ENCODE results near the gene EVC2.

EVC2 gene

GRCh38 chr4:5524446-5525299 lies 183.7 kb downstream of the EVC2 start:
- WGBS (ENCODE audit: insufficient coverage, insufficient read length): no CpG with 5 or more reads among the region's 5 CpGs

DNA sequence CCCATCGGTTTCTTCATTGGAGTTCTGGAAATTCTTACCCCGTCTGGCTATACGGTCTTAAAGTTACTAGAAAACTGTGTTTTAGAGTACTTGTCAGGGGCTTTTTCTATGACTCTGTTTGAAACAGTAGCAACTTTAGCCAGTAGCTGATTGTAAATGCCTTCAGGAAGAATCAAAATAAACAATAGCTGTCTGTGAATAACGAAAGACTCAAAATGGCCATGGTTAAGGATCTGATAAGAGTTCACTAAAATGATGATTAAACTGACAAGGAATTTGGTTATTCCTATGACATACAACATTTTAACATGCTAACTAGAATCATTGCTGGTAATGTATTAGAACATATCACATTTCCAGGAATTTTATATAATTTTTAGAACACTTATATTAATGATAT lies 191.0 kb downstream of the EVC2 start:
- Histone ChIP-seq H3K9me3 (ENCODE audit: control insufficient read depth, insufficient read depth, low read length) (no peaks in the 10 kb centered on the region; the same call in 1 of the 2 replicates), H3K27ac (ENCODE audit: low read length) (no peak overlapping the region), H3K4me3 (ENCODE audit: low read length) (no peak overlapping the region), H3K27me3 (ENCODE audit: control insufficient read depth, insufficient read depth, low read length) (no peaks in the 10 kb centered on the region), H3K4me1 (ENCODE audit: control insufficient read depth, insufficient read depth, low read length) (no peaks in the 10 kb centered on the region), H3K36me3 (ENCODE audit: control insufficient read depth, insufficient read depth, low read length) (no peaks in the 10 kb centered on the region)
- no peak for DNase-seq (ENCODE audit: low read depth, low spot score)
- WGBS (ENCODE audit: insufficient coverage, insufficient read length): no CpG with 5 or more reads among the region's 4 CpGs

More at GRCh38 chr4:5524446-5525299, 183.7 kb downstream of the EVC2 start:
- H3K36me3 ChIP-seq (ENCODE audit: control insufficient read depth, insufficient read depth, low read length): no peaks in the 10 kb centered on the region
- H3K9me3 ChIP-seq (ENCODE audit: control insufficient read depth, insufficient read depth, low read length): no peaks in the 10 kb centered on the region
- H3K27ac ChIP-seq (ENCODE audit: low read length): no peak overlapping the region
- no peaks in the 10 kb centered on the region for H3K4me1 ChIP-seq (ENCODE audit: control insufficient read depth, insufficient read depth, low read length)
- no peak overlapping the region for H3K4me3 ChIP-seq (ENCODE audit: low read length)
- DNase-seq (ENCODE audit: low read depth, low spot score): no peak
- no peaks in the 10 kb centered on the region for H3K27me3 ChIP-seq (ENCODE audit: control insufficient read depth, insufficient read depth, low read length)

DNA sequence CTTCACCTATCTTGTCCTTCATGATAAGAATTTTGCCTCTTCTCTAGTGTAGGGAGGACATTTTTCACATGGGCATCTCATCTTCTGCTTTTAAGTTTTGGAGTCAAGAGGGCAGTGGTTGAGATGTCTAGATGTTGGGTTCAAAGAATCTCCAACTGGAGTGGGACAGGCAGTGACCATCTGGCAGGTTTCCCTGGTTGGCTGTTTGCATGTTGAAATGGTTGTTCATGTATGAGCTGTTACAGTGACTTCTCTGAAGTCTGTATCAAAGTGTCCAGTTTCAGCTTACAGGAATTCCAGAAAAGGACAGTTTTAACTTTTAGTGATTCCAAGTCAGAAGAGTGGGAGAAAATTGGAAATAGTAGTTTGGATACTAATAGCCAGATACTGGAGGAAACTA lies 192.7 kb downstream of the EVC2 start:
- H3K9me3 ChIP-seq (ENCODE audit: control insufficient read depth, insufficient read depth, low read length): no peaks in the 10 kb centered on the region; the same call in 1 of the 2 replicates
- DNase-seq (ENCODE audit: low read depth, low spot score): no peak
- H3K27me3 ChIP-seq (ENCODE audit: control insufficient read depth, insufficient read depth, low read length): no peaks in the 10 kb centered on the region
- no peak overlapping the region for H3K27ac ChIP-seq (ENCODE audit: low read length)
- H3K4me1 ChIP-seq (ENCODE audit: control insufficient read depth, insufficient read depth, low read length): no peaks in the 10 kb centered on the region
- no peaks in the 10 kb centered on the region for H3K36me3 ChIP-seq (ENCODE audit: control insufficient read depth, insufficient read depth, low read length)
- no peak overlapping the region for H3K4me3 ChIP-seq (ENCODE audit: low read length)
